Activated CD4-positive, alpha-beta memory T cell treated with anti-CD3 and anti-CD28 coated beads for 36 hours (primary cell): ENCODE measurements around the gene SNRK. TPM values are rescaled to one million over a fixed set of nuclear protein-coding genes. Genes with fewer than 3 reads are reported as not detected.
A peak's percentile ranks its signal among the peaks of the same experiment; 100 is the strongest.

Experiments
- CTCF ChIA-PET: fragments of 350-600 bp; sonication (Branson Sonifier 250); formaldehyde crosslinking; loops from one replicate; lab custom pipeline; 2021; ENCODE audit warnings: antibody characterized with exemption, inconsistent platforms; lab: Charles Lee
- POLR2A ChIA-PET: fragments of 350-600 bp; sonication (Branson Sonifier 250); formaldehyde crosslinking; loops from one replicate; lab custom pipeline; 2021; ENCODE audit warnings: antibody characterized with exemption; lab: Charles Lee
- DNase-seq: peaks from one replicate; pipeline ENCODE4 v3.0.0-alpha.2; 2020
- H3K27ac Mint-ChIP-seq: one replicate; pipeline ENCODE4 v1.8.0; 2021; ENCODE audit warnings: mixed read lengths
- H3K27me3 Mint-ChIP-seq: one replicate; pipeline ENCODE4 v1.8.0; 2021; ENCODE audit warnings: mixed read lengths
- H3K36me3 Mint-ChIP-seq: one replicate; pipeline ENCODE4 v1.8.0; 2021; ENCODE audit warnings: mixed read lengths
- H3K4me1 Mint-ChIP-seq: one replicate; pipeline ENCODE4 v1.8.0; 2021; ENCODE audit warnings: low read depth, mixed read lengths
- H3K4me3 Mint-ChIP-seq: one replicate; pipeline ENCODE4 v1.8.0; 2021; ENCODE audit warnings: mild to moderate bottlenecking, mixed read lengths
- H3K9me3 Mint-ChIP-seq: one replicate; pipeline ENCODE4 v1.8.0; 2021; ENCODE audit warnings: mixed read lengths
- intact Hi-C: fragments of 100-400 bp; cut with micrococcal nuclease; formaldehyde crosslinking; loops from one replicate; pipeline ENCODE4 v1.15.1; 2023
- total RNA-seq, 2 experiments: library from RNA; stranded (reverse); gene quantifications; one replicate each; pipeline ENCODE4 v1.2.3, GENCODE V29; 2021

Gene SNRK
- total RNA-seq, 2 experiments from 2014 or later, result 23.9 to 24.4 TPM

DNA sequence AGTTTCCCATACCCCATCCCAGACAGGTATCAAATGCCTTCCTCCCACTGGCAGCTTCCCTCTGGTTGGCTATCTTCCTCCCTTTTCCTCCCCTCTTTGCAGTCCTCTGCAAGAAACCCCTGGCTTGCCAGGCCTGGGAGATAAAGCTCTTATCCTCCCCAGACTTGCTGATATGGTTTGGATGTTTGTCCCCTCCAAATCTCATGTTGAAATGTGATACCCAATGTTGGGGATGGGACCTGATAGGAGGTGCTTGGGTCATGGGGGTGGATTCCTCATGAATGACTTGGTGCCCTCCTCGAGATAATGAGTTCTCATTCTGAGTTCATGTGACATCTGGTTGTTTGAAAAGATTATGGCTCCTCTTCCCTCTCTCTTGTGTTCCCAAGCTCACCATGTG is 32.2 kb upstream of the SNRK start:
- Mint-ChIP-seq H3K27ac (no peak overlapping the region), H3K36me3 (no peaks in the 10 kb centered on the region), H3K9me3 (no peaks in the 10 kb centered on the region), H3K4me1 (peaks cover 13% of the 10 kb centered on the region), H3K4me3 (no peak overlapping the region), H3K27me3 (no peaks in the 10 kb centered on the region)
- intact Hi-C loops, result no loop called here
- CTCF ChIA-PET, result no interaction called here
- no peak for DNase-seq
- POLR2A ChIA-PET, result no interaction called here

- Mint-ChIP-seq H3K4me1 (peaks cover 13% of the 10 kb centered on the region), H3K36me3 (no peaks in the 10 kb centered on the region), H3K4me3 (no peak overlapping the region), H3K9me3 (no peaks in the 10 kb centered on the region), H3K27ac (no peak overlapping the region), H3K27me3 (no peaks in the 10 kb centered on the region)
- intact Hi-C loops, result no loop called here
- DNase-seq, result no peak
- ChIA-PET CTCF (interaction anchor here (0.7 to 1.1 kb wide), 2 partner anchors 13 to 122 kb away, joined by 3 read pairs; no protein-coding TSS in a partner anchor), POLR2A (no interaction called here)
Measured at GRCh38 chr3:43255662-43256061, 30.7 kb upstream of the SNRK start.

GRCh38 chr3:43256714-43257461 is 29.5 kb upstream of the SNRK start:
- ChIA-PET POLR2A (no interaction called here), CTCF (no interaction called here)
- Mint-ChIP-seq H3K27me3 (no peaks in the 10 kb centered on the region), H3K9me3 (no peaks in the 10 kb centered on the region), H3K4me1 (peaks cover 13% of the 10 kb centered on the region), H3K36me3 (no peaks in the 10 kb centered on the region), H3K27ac (no peak overlapping the region), H3K4me3 (no peak overlapping the region)
- DNase-seq, result no peak
- intact Hi-C loops, result no loop called here

DNA sequence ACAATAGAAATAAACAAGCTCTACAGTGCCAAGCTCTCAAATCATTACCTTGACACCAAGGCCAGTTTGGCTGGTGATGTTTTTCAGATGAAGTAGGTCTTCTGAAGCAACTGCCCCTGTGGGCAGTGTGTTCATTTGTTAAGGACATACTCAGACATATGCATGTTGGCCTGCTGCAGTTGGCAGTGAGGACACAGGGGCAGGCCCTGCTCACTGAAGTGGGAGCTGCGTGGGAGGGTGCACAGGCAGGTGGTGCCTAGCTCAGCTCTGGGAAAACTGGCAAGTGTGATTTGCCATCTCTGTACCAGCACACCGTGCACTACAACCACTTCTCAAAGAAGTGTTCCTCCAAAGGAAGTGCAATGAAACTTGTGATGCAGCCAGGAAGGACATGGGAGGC is 28.5 kb upstream of the SNRK start:
- POLR2A ChIA-PET, result no interaction called here
- CTCF ChIA-PET, result interaction anchor here (0.7 kb wide), 1 partner anchor 74 kb away, joined by 3 read pairs; no protein-coding TSS in a partner anchor
- no peak for DNase-seq
- H3K27me3 Mint-ChIP-seq, result no peaks in the 10 kb centered on the region
- H3K4me1 Mint-ChIP-seq, result peaks cover 13% of the 10 kb centered on the region
- H3K9me3 Mint-ChIP-seq, result no peaks in the 10 kb centered on the region
- H3K27ac Mint-ChIP-seq, result no peak overlapping the region
- intact Hi-C loops, result no loop called here
- H3K36me3 Mint-ChIP-seq, result no peaks in the 10 kb centered on the region
- no peak overlapping the region for H3K4me3 Mint-ChIP-seq

DNA sequence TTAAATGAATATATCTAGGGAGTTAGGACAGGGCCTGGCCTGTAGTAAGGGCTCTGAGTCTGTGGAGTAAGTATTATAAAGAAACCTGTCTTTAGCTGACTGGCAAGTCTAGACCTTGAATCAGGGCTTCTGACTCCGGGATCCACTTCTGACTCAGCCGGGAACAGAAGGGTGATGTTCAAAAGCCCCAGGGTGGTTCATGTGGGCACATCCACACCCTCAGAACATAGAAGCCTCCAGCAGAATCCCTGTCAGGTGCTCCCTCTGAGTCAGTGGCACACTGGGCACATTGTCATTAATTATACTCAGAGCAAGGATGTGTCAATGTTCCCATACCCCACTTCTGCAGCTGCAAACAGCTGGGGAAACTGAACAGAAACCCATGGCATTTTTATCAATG is 26.7 kb upstream of the SNRK start:
- CTCF ChIA-PET, result no interaction called here
- Mint-ChIP-seq H3K27ac (no peak overlapping the region), H3K36me3 (no peaks in the 10 kb centered on the region), H3K9me3 (no peaks in the 10 kb centered on the region), H3K27me3 (no peaks in the 10 kb centered on the region), H3K4me3 (no peak overlapping the region), H3K4me1 (peaks cover 13% of the 10 kb centered on the region)
- DNase-seq, result peak; percentile 20
- POLR2A ChIA-PET, result no interaction called here
- intact Hi-C loops, result no loop called here

DNA sequence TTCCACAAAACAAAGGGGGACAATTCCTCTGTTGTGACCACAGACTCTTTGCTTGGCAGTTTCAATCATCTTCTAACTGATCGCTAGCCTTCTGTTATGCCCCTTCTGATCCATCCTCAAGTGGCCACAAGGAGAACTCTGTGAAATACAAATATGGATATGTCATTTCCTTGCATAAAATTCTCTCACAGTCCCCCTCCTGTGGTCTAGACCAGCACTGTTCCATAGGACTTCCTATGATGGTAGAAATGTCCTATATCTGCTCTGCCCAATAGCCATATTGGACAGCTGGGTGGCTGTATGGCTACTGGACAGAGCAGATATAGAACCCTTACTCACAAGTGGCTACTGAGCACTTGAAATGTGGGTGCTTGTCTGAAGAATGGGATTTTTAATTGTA is 25.9 kb upstream of the SNRK start:
- CTCF ChIA-PET, result interaction anchor here (1.1 kb wide), 1 partner anchor 17 kb away, joined by 3 read pairs; no protein-coding TSS in a partner anchor
- DNase-seq, result no peak
- Mint-ChIP-seq H3K4me1 (peaks cover 13% of the 10 kb centered on the region), H3K4me3 (no peak overlapping the region), H3K9me3 (no peaks in the 10 kb centered on the region), H3K36me3 (no peaks in the 10 kb centered on the region), H3K27ac (no peak overlapping the region), H3K27me3 (no peaks in the 10 kb centered on the region)
- intact Hi-C loops, result no loop called here
- POLR2A ChIA-PET, result no interaction called here

- H3K27me3 Mint-ChIP-seq, result no peaks in the 10 kb centered on the region
- POLR2A ChIA-PET, result no interaction called here
- no peaks in the 10 kb centered on the region for H3K36me3 Mint-ChIP-seq
Measured at GRCh38 chr3:43262194-43262593, 24.1 kb upstream of the SNRK start.

GRCh38 chr3:43266451-43266850 is 19.9 kb upstream of the SNRK start:
- DNase-seq, result no peak
- intact Hi-C loops, result no loop called here
- no peaks in the 10 kb centered on the region for H3K9me3 Mint-ChIP-seq
- POLR2A ChIA-PET, result no interaction called here
- H3K36me3 Mint-ChIP-seq, result no peaks in the 10 kb centered on the region
- H3K4me3 Mint-ChIP-seq, result no peak overlapping the region
- no peaks in the 10 kb centered on the region for H3K27me3 Mint-ChIP-seq
- H3K4me1 Mint-ChIP-seq, result peaks cover 3% of the 10 kb centered on the region
- CTCF ChIA-PET, result no interaction called here
- H3K27ac Mint-ChIP-seq, result no peak overlapping the region

More at GRCh38 chr3:43262194-43262593, 24.1 kb upstream of the SNRK start:
- H3K9me3 Mint-ChIP-seq, result no peaks in the 10 kb centered on the region
- no peak overlapping the region for H3K4me3 Mint-ChIP-seq
- no peak overlapping the region for H3K27ac Mint-ChIP-seq
- intact Hi-C loops, result no loop called here
- no peak for DNase-seq
- CTCF ChIA-PET, result no interaction called here
- peaks cover 6% of the 10 kb centered on the region for H3K4me1 Mint-ChIP-seq

DNA sequence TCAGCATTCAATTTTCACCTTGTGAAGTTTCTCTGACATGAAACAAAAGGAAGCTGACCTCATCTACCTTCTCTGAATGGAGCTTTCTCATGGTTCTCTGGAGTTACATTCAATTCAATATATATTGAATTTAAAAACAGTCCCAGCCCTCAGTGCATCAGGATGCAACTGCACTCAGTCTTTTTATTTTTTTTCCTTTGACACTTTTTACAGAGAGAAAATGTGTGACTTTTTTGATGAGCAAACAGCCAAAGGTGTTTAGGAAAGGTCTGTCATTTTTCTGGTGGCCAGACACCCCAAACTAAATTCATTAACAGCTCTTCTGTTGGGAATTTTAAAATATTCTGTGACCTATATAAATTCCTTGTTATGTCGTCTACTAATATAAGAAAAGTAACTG is 19.3 kb upstream of the SNRK start:
- no peak for DNase-seq
- Mint-ChIP-seq H3K36me3 (no peaks in the 10 kb centered on the region), H3K4me3 (no peak overlapping the region), H3K27ac (no peak overlapping the region), H3K9me3 (no peaks in the 10 kb centered on the region), H3K4me1 (peaks cover 3% of the 10 kb centered on the region), H3K27me3 (no peaks in the 10 kb centered on the region)
- ChIA-PET POLR2A (no interaction called here), CTCF (no interaction called here)
- intact Hi-C loops, result no loop called here

DNA sequence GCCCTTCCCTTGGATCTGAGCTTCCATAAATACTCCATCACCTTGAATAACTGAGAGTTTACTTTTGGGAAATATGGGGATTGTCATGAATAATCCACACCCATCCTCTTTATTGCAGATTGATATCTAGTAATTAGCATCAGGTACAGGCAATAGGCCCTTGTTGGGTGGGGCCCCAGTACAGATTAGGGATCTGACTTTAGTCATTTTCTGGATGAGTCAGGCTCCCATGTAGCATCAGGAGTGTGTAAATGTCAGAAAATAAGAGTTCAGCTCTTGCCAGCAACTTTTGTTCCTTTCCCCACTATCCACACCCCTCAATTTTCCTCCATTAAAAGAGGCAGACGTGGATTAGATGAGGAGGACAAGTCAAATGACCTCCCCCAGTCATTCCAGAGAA is 17.7 kb upstream of the SNRK start:
- no peaks in the 10 kb centered on the region for H3K27me3 Mint-ChIP-seq
- H3K36me3 Mint-ChIP-seq, result no peaks in the 10 kb centered on the region
- intact Hi-C loops, result no loop called here
- DNase-seq, result peak; percentile 20
- POLR2A ChIA-PET, result no interaction called here
- no peaks in the 10 kb centered on the region for H3K9me3 Mint-ChIP-seq
- CTCF ChIA-PET, result interaction anchor here (0.9 to 1.3 kb wide), 2 partner anchors 13 to 18 kb away, joined by 3 read pairs; partner anchors contain the start of gene SNRK
- H3K27ac Mint-ChIP-seq, result no peak overlapping the region
- H3K4me3 Mint-ChIP-seq, result no peak overlapping the region
- H3K4me1 Mint-ChIP-seq, result peaks cover 3% of the 10 kb centered on the region

- intact Hi-C loops, result no loop called here
- no peaks in the 10 kb centered on the region for H3K27me3 Mint-ChIP-seq
- DNase-seq, result no peak
- no peaks in the 10 kb centered on the region for H3K9me3 Mint-ChIP-seq
- no peaks in the 10 kb centered on the region for H3K36me3 Mint-ChIP-seq
- peaks cover 3% of the 10 kb centered on the region for H3K4me1 Mint-ChIP-seq
- H3K27ac Mint-ChIP-seq, result no peak overlapping the region
- POLR2A ChIA-PET, result no interaction called here
- no peak overlapping the region for H3K4me3 Mint-ChIP-seq
- CTCF ChIA-PET, result no interaction called here
Measured at GRCh38 chr3:43270078-43270477, 16.3 kb upstream of the SNRK start.

DNA sequence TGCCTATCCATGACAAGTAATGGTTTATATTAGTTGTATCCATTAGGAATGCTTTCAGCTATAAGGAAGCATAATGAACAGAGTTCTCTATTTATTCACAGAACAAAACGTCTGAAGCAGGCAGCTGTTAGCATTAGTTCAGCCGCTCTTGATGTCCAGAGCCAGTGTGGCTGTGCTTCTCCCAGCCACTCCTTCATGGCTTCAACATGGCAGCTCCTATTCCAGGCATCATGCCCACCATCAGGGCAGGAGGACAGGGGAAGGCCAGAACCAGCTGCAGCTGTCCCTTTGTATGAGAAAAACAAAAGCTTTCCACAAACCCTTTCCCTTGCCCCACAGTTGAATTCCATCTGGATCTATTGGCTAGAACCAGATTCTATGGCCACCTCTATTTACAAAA is 12.9 kb upstream of the SNRK start:
- no peaks in the 10 kb centered on the region for H3K4me1 Mint-ChIP-seq
- no peak overlapping the region for H3K4me3 Mint-ChIP-seq
- H3K36me3 Mint-ChIP-seq, result no peaks in the 10 kb centered on the region
- no peak for DNase-seq
- CTCF ChIA-PET, result no interaction called here
- H3K27ac Mint-ChIP-seq, result no peak overlapping the region
- intact Hi-C loops, result no loop called here
- POLR2A ChIA-PET, result no interaction called here
- no peaks in the 10 kb centered on the region for H3K27me3 Mint-ChIP-seq
- H3K9me3 Mint-ChIP-seq, result no peaks in the 10 kb centered on the region

DNA sequence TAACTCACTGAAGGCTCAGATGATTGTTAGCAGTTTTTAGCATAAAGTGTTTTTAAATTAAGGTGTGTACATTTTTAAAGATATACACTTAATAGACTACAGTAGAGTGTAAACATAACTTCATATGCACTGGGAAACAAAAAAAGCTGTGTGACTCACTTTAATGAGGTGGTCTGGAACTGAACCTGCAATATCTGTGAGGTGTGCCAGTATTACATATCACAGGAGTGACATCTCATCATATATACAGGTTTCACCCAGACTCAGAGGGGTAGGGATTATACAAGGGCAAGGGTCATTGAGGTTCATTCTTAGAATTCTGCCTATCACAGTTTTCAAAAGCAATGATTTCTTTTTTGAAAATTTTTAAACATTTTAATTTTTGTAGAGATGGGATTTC is 7.3 kb upstream of the SNRK start:
- Mint-ChIP-seq H3K9me3 (no peaks in the 10 kb centered on the region), H3K4me3 (no peak overlapping the region), H3K27me3 (no peaks in the 10 kb centered on the region), H3K4me1 (peaks cover 13% of the 10 kb centered on the region), H3K27ac (no peak overlapping the region), H3K36me3 (no peaks in the 10 kb centered on the region)
- ChIA-PET POLR2A (no interaction called here), CTCF (interaction anchor here (1.0 kb wide), 1 partner anchor 117 kb away, joined by 3 read pairs; no protein-coding TSS in a partner anchor)
- no peak for DNase-seq
- intact Hi-C loops, result loop anchor here (1.0 kb wide), 1 partner anchor 43 kb away; no protein-coding TSS in a partner anchor
